Caki2 (cell line): ENCODE measurements around the gene CEBPE. TPM values are rescaled to one million over a fixed set of nuclear protein-coding genes. Genes with fewer than 3 reads are reported as not detected.

Experiments
- DNase-seq: peaks from one replicate; pipeline ENCODE4 v3.0.0-alpha.2; 2015; ENCODE audit warnings: low read depth
- in situ Hi-C: cut with HindIII; loops from 2 replicates; pipeline ENCODE4 v1.10.0; 2016; ENCODE audit warnings: low sequenced_read_pairs, low pct_unique_long_range_greater_than_20kb, mixed read lengths
- total RNA-seq: library from RNA; depleted of rRNA; stranded (reverse); fragments of >200 nt; shearing (Covaris generic); gene quantifications from 2 replicates; pipeline ENCODE4 v1.2.3, GENCODE V29; 2014; ENCODE audit warnings: low replicate concordance

The CEBPE gene
- total RNA-seq, 1 experiment from 2014 or later = not detected

DNA sequence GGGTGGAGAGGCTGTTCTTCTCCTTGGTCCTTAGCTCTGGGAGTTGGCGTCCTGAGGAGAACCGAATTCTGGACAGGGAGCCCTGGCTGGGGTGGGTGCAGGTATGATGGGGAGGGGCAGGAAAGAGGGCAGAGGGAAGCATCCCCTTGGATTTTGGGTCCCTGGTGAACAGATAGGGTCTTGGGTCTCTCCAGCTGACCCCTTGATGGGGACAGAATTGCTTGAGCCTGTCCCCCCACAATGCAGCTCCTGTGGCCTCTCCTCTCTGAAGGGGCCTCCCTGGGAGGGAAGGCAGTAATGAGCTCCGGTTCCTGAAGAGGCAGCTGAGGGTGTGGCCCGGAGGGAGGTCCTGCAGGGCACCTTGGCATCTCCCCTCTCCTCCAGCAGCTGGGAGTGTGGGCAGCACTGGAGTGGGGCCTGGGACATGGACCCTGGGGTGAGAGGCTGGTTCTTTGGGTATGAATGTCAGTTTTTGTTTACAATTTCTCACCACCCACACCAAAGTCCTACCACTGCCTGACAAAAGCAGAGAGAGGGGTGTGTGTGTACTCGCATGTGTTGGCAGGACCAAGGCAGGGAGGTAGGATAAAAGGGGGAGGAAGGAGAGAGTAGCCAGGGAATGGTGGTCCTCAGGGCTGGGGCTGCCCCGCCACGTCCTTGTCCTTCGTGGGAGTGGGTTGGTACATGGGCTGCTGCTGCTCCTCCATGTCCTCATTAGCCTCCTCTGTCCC, 7.7 kb upstream of the CEBPE start:
- in situ Hi-C loops = no loop called here
- no peak for DNase-seq

DNA sequence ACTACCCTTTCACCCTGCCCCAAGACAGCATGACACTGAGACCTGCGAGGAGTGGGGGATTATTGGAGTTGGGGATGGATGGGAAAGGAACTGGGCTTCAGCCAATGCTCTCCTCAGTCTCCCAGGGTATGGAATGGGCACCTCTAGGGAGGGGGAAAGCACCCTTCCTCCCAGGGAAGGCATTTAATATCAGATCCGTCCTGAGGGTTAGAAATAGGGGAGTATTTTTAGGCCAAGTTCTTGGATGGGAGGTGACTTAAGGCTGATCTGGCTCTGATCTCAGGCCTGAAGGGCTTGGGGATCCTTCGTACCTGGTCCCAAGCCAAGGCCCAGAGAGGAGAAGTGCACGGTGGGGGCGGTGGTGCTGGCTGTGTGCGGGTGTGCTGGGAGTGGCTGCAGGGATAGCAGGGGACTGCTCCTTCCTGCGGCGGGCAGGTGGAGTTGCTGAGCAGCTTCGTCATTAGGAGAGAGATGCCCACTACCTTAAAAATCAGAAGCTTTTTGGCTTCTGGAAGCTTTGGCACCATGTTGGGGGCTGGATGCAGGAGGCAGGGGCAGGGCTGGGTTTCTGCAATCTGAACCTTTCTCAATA, 7.0 kb upstream of the CEBPE start:
- in situ Hi-C loops = no loop called here
- no peak for DNase-seq

GRCh38 chr14:23125011-23125410, 6.0 kb upstream of the CEBPE start:
- in situ Hi-C loops = no loop called here
- DNase-seq = no peak

- no peak for DNase-seq
- in situ Hi-C loops = no loop called here
Observed at GRCh38 chr14:23124337-23124954, 5.4 kb upstream of the CEBPE start.

DNA sequence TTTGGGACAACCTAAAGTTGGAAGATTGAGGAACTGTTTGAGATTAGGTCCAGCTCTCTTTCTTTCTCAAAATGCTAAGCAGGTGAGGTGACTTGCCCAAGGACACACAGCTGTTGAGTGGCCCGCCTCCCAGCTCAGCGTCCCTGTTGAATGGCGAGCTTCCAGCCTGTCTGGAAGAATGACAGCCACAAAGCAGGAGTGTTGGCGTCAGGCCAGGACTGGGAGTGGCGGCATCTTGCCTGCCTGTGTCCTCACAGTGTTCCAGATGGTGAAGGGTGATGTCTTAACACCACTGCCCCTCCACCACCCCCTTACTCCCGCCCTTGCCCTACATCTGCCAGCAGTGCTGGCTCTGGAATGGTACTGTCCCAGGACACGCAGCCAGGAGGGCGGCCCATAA, 4.4 kb upstream of the CEBPE start:
- no peak for DNase-seq
- in situ Hi-C loops = no loop called here

DNA sequence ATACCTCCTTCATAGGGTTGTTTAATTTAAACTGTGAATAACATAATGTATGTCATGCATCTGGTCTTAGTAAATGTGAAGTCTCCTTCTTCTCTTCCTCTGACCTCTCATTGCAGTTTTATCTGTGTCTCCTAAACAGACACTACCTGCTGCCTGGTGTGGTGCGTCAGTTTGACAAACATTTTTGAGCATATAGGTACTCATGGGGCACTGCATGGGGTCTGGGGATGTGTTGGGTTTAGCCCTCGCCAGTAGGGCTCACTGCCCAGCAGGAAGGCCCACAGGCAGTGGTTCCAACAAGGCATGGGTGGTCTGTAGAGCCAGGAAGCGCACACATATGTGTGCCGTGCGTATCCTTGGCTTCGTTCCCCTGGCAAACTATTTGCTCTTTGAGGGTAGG, 3.0 kb upstream of the CEBPE start:
- no peak for DNase-seq
- in situ Hi-C loops = no loop called here

DNA sequence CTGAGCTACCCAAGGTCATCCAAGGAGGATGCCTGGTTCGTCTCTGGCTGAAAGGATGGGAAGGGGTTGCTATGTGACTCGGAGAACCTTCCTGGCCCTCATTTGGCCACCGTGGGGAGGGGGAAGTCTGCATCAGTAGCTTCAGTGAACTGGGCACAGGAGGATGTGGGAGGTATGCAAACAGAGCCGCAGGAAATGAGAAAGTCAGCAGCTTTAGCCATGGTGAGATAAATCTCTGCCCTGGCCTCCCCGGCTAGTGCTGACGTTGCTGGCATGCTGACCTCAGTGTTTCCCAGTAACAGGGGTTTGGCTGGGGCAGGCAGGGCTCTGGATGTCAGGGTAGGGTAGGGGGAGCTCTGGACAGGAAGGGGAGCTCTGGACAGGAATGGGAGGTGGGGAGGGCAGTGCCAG, 2.3 kb upstream of the CEBPE start:
- no peak for DNase-seq
- in situ Hi-C loops = no loop called here

DNA sequence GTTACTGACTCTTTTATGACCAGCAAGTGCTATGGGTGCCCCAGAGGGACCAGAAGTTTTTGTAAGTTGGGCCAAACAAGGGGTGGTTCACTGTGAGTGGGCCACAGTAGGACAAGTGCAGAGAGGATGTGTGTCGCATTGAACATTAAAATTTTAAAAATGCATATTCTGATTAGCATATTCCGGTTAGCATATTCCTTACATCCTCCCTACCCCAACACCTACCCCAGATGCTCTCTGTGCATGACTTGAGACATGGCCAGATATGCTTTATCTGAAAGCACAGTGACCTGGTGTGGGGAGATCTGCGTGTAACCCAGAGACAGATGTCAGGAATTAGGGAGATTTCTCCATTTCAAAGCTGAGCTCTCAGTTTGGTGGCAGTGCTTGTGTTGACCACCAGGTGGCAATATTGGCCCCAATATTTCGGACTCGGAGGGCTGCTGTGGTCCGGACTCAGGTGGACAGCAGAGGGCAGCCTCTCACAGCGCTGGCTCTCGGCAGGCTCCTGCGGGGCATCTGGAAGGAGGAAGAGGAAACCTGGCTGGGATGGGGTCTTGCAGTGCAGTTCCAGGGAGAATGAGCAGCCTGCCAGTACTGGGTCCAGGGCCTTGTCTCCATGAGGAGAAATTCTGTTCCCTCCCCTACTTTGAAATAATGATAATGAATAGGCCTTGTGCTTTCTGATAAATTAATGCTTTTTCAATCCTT, 1.6 kb upstream of the CEBPE start:
- DNase-seq = peak; percentile 64
- in situ Hi-C loops = no loop called here

DNA sequence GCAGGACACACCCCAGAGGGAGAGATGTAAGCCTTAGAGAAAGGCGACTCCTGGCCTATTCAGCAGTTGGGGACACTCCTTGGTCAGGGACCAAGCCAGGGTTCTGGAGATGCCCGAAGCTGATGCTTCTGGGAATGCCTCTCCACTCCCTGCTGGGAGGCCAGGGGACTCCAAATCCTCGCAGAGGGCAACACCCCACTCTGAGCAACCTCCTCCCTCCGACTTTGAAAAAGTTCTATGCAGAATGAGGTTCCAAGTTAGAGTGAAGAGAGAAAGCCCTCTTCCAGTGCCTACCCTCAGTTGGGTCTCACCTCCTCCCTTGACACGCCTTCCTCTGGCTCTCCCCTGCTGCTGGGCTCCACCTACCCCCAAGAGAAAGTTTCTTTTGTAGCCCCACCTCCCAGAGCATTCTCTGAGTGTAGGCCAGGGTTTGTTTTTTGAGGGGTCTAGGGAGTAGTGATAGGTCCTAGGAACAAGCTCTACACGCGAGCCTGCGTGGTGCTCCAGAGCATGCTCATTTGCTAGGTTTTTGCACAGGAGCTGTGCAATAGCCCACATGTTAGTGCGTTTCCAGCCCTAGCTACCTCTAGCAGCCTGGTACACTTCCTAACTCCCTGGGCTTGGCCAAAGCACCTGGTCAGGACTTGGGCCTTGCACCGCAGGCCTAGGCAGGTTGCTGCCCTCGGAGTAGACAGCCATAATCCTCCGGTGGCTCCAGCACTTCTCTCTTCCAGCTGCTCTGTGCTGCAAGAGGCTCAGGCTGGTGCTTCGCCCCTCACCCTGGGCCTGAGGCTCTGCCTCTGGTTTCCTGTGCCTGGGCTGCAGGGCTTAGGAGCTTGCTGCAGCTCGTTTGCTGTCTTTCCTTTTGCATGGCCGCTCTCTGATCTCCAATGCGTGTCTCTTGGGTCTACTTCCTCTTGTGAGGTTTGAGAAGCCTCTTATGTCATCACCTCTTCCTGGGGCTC, 590 bp upstream of the CEBPE start:
- DNase-seq = no peak
- in situ Hi-C loops = no loop called here

- in situ Hi-C loops = no loop called here
- DNase-seq = no peak
Observed at GRCh38 chr14:23117371-23118020, 1.6 kb downstream of the CEBPE start.

DNA sequence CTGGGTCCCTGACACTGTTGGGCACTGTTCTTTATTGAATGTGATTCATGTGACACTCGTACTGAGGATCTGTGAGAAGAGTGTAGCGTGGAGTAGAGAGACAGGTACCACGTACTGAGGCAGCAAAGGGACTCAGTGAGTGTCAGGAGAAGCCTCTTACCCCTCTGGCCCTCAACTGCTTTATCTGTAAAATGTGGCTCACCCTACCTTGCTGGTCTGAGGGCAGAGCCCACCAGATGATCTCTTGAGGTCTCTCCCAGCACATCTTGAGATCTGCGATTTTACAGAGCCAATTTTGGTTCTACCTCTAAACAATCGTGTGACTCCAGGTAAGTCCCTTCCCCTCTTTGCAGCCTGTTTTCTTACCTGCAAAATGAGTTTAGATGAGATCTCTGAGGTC, 3.1 kb downstream of the CEBPE start:
- DNase-seq = no peak
- in situ Hi-C loops = no loop called here

- DNase-seq = peak; percentile 8
- in situ Hi-C loops = no loop called here
Observed at GRCh38 chr14:23115039-23115731, 3.9 kb downstream of the CEBPE start.

- in situ Hi-C loops = no loop called here
- no peak for DNase-seq
Observed at GRCh38 chr14:23114669-23115038, 4.4 kb downstream of the CEBPE start.

GRCh38 chr14:23114120-23114458, 5.0 kb downstream of the CEBPE start:
- in situ Hi-C loops = no loop called here

DNA sequence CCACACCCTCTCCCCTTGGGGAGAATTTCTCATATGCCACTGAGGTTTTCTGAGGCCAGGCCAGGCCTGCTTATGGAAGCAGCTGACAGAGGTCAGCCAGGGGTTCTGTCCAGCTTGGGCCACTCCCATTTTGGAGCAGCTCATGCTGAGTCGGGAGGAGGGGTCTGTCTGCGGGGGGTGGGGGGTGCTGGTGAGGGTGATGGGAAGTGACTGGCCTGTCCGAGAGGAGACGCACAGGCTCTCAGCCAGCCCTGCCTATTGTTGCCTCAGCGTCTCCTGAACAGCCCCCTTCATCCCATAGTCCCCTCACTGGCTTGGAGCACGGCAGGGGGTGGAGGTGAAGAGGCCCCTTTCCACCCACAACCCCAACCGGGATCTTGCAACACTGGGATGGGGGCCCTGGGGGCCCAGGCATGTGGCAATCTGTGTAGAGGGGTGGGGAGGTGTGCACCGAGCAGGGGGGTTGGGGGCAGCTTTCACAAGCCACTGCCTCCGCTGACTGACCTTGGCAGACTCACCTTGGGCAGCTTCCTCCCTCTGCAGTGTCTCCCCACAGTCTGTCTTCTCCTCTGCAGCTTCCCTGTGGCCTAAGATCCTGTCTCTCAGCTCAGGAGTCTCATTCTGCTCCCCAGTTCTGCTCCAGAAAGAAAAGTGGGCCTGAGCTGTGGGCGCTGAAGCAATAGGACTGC, 5.5 kb downstream of the CEBPE start:
- no peak for DNase-seq
- in situ Hi-C loops = no loop called here

More at GRCh38 chr14:23114120-23114458, 5.0 kb downstream of the CEBPE start:
- no peak for DNase-seq

- in situ Hi-C loops = no loop called here
- DNase-seq = no peak
Observed at GRCh38 chr14:23112359-23113178, 6.5 kb downstream of the CEBPE start.
